Suppressor macrophage treated with lipopolysaccharide for 1 hour (primary cell): ENCODE measurements around the gene KCNQ1OT1.

Experiments
- DNase-seq, 3 donors: peaks; one replicate each; pipeline ENCODE4 v3.0.0-alpha.2; 2020 to 2022

The KCNQ1OT1 gene

GRCh38 chr11:2665526-2666400, 34.0 kb downstream of the KCNQ1OT1 start:
- DNase-seq = no peak

- DNase-seq = no peak
These were observed 34.8 kb downstream of the KCNQ1OT1 start for GRCh38 chr11:2664791-2665525.

GRCh38 chr11:2664376-2664775, 35.4 kb downstream of the KCNQ1OT1 start:
- no peak for DNase-seq

- no peak for DNase-seq
These were observed 35.9 kb downstream of the KCNQ1OT1 start for GRCh38 chr11:2663915-2664314.

GRCh38 chr11:2663506-2663905, 36.3 kb downstream of the KCNQ1OT1 start:
- no peak for DNase-seq

GRCh38 chr11:2662430-2663299, 37.1 kb downstream of the KCNQ1OT1 start:
- DNase-seq = no peak

- DNase-seq = no peak
These were observed 37.8 kb downstream of the KCNQ1OT1 start for GRCh38 chr11:2662024-2662312.

GRCh38 chr11:2661173-2662023, 38.4 kb downstream of the KCNQ1OT1 start:
- DNase-seq = no peak

GRCh38 chr11:2660357-2660939, 39.3 kb downstream of the KCNQ1OT1 start:
- DNase-seq = no peak

GRCh38 chr11:2657697-2658284, 42.0 kb downstream of the KCNQ1OT1 start:
- DNase-seq = no peak

- DNase-seq = no peak
These were observed 42.9 kb downstream of the KCNQ1OT1 start for GRCh38 chr11:2656859-2657258.

- DNase-seq = peak in 1 of 3 donors; percentile 8
These were observed 43.8 kb downstream of the KCNQ1OT1 start for GRCh38 chr11:2655834-2656622.

GRCh38 chr11:2655016-2655719, 44.6 kb downstream of the KCNQ1OT1 start:
- DNase-seq = no peak

GRCh38 chr11:2653930-2654739, 45.7 kb downstream of the KCNQ1OT1 start:
- DNase-seq = peak in 2 of 3 donors; percentile 10 to 32

GRCh38 chr11:2653198-2653551, 46.6 kb downstream of the KCNQ1OT1 start:
- DNase-seq = no peak

GRCh38 chr11:2652333-2653197, 47.2 kb downstream of the KCNQ1OT1 start:
- DNase-seq = no peak

- DNase-seq = no peak
These were observed 47.9 kb downstream of the KCNQ1OT1 start for GRCh38 chr11:2651826-2652271.

- no peak for DNase-seq
These were observed 48.7 kb downstream of the KCNQ1OT1 start for GRCh38 chr11:2651054-2651617.
